Endothelial cell (in vitro differentiated cells): ENCODE measurements around the gene CRABP2. TPM values are rescaled to one million over a fixed set of nuclear protein-coding genes. Genes with fewer than 3 reads are reported as not detected.
A peak's percentile ranks its signal among the peaks of the same experiment; 100 is the strongest.

Experiments used
- DNase-seq: peaks from one replicate; pipeline ENCODE4 v3.0.0; 2021; ENCODE audit warnings: low spot score
- H3K27ac Mint-ChIP-seq: one replicate; pipeline ENCODE4 v1.8.0; 2021; ENCODE audit warnings: mixed read lengths, inconsistent platforms; ENCODE audit not compliant: unreplicated experiment
- H3K27me3 Mint-ChIP-seq: one replicate; pipeline ENCODE4 v1.8.0; 2021; ENCODE audit warnings: mild to moderate bottlenecking, moderate library complexity, mixed read lengths, inconsistent platforms; ENCODE audit not compliant: unreplicated experiment
- H3K36me3 Mint-ChIP-seq: one replicate; pipeline ENCODE4 v1.8.0; 2021; ENCODE audit warnings: mild to moderate bottlenecking, low read depth, mixed read lengths, inconsistent platforms; ENCODE audit not compliant: unreplicated experiment
- H3K4me1 Mint-ChIP-seq: one replicate; pipeline ENCODE4 v1.8.0; 2021; ENCODE audit warnings: mild to moderate bottlenecking, mixed read lengths, inconsistent platforms; ENCODE audit not compliant: unreplicated experiment
- H3K4me3 Mint-ChIP-seq: one replicate; pipeline ENCODE4 v1.8.0; 2021; ENCODE audit warnings: mild to moderate bottlenecking, mixed read lengths, inconsistent platforms; ENCODE audit not compliant: unreplicated experiment
- H3K9me3 Mint-ChIP-seq: one replicate; pipeline ENCODE4 v1.8.0; 2021; ENCODE audit warnings: mixed read lengths, inconsistent platforms; ENCODE audit not compliant: unreplicated experiment
- CTCF ChIP-seq: fragments of 200-600 bp; sonication (generic); IDR thresholded peaks from one replicate; pipeline ENCODE4 v1.5.0; 2021; ENCODE audit warnings: antibody characterized with exemption; ENCODE audit not compliant: unreplicated experiment
- total RNA-seq: library from RNA; stranded (reverse); fragmentation: NEBNext Ultra II Directional; extraction: Animal tissue kit (Norgen Biotek cat#: 25700); gene quantifications from one replicate; pipeline ENCODE4 v1.2.1, GENCODE V29; 2021; ENCODE audit not compliant: unreplicated experiment

CRABP2 gene
- total RNA-seq, 1 donor from 2014 or later, result 9.5 TPM

GRCh38 chr1:156673387-156674121, 31.8 kb downstream of the CRABP2 start:
- peaks cover 28% of the 10 kb centered on the region for H3K36me3 Mint-ChIP-seq
- H3K4me1 Mint-ChIP-seq, result peaks cover 66% of the 10 kb centered on the region
- TF ChIP-seq CTCF, result no peak
- no peaks in the 10 kb centered on the region for H3K9me3 Mint-ChIP-seq
- peaks cover 14% of the 10 kb centered on the region for H3K27me3 Mint-ChIP-seq
- no peak for DNase-seq
- H3K27ac Mint-ChIP-seq, result peak overlapping the region; percentile 84
- peak overlapping the region; percentile 78 for H3K4me3 Mint-ChIP-seq

GRCh38 chr1:156671804-156672203, 33.6 kb downstream of the CRABP2 start:
- no peak for TF ChIP-seq CTCF
- Mint-ChIP-seq H3K4me3 (peak overlapping the region; percentile 27), H3K27me3 (peaks cover 9% of the 10 kb centered on the region), H3K27ac (no peak overlapping the region), H3K9me3 (no peaks in the 10 kb centered on the region), H3K4me1 (peaks cover 63% of the 10 kb centered on the region), H3K36me3 (peaks cover 24% of the 10 kb centered on the region)
- no peak for DNase-seq

GRCh38 chr1:156670791-156671190, 34.6 kb downstream of the CRABP2 start:
- Mint-ChIP-seq H3K27me3 (peaks cover 9% of the 10 kb centered on the region), H3K27ac (no peak overlapping the region), H3K4me1 (peaks cover 68% of the 10 kb centered on the region), H3K36me3 (peaks cover 24% of the 10 kb centered on the region), H3K9me3 (no peaks in the 10 kb centered on the region), H3K4me3 (peak overlapping the region; percentile 75)
- TF ChIP-seq CTCF, result no peak
- DNase-seq, result no peak

GRCh38 chr1:156670359-156670758, 35.0 kb downstream of the CRABP2 start:
- Mint-ChIP-seq H3K9me3 (no peaks in the 10 kb centered on the region), H3K4me3 (no peak overlapping the region), H3K27ac (no peak overlapping the region), H3K36me3 (peaks cover 24% of the 10 kb centered on the region), H3K4me1 (peaks cover 70% of the 10 kb centered on the region), H3K27me3 (peaks cover 13% of the 10 kb centered on the region)
- DNase-seq, result no peak
- TF ChIP-seq CTCF, result no peak

- Mint-ChIP-seq H3K4me1 (peaks cover 70% of the 10 kb centered on the region), H3K27me3 (peaks cover 14% of the 10 kb centered on the region), H3K36me3 (peaks cover 24% of the 10 kb centered on the region), H3K27ac (no peak overlapping the region), H3K9me3 (no peaks in the 10 kb centered on the region), H3K4me3 (no peak overlapping the region)
- no peak for TF ChIP-seq CTCF
- no peak for DNase-seq
These were observed 35.6 kb downstream of the CRABP2 start for GRCh38 chr1:156669794-156670193.
